MCF 10A (cell line): ENCODE data around the gene YEATS4. TPM values are rescaled to one million over a fixed set of nuclear protein-coding genes. Genes with fewer than 3 reads are reported as not detected.
A peak's percentile ranks its signal among the peaks of the same experiment; 100 is the strongest.
"Not testable (repeated sequence)": the region's sequence is repeated elsewhere in the genome, so short reads cannot be mapped to it uniquely, and the experiment has no call there.

Experiments
- Bru-seq: library from RNA; stranded (reverse); fragments of 400-500 nt; gene quantifications from one replicate; lab custom pipeline; 2021; lab: Mats Ljungman, UMichigan
- BruChase-seq, 2 experiments: library from RNA; stranded (reverse); fragments of 400-500 nt; gene quantifications; one replicate each; lab custom pipeline; 2021; lab: Mats Ljungman, UMichigan
- BruUV-seq: library from RNA; stranded (reverse); fragments of 400-500 nt; replicated peaks from 2 replicates; lab custom pipeline; 2021; lab: Mats Ljungman, UMichigan
- CTCF ChIA-PET: fragments of 300-600 bp; sonication (Branson Sonifier 250); formaldehyde crosslinking; extraction: SDS; loops from one replicate; lab custom pipeline; 2021; ENCODE audit warnings: antibody characterized with exemption, inconsistent platforms; lab: Yijun Ruan, JAX
- POLR2A ChIA-PET: fragments of 300-600, 350-650 bp; sonication (Branson Sonifier 250); formaldehyde crosslinking; extraction: SDS; loops from one replicate; lab custom pipeline; 2020; ENCODE audit warnings: antibody characterized with exemption, inconsistent platforms; lab: Yijun Ruan, JAX
- DNase-seq: peaks from one replicate; pipeline ENCODE4 v3.0.0-alpha.2; 2018; ENCODE audit not compliant: unreplicated experiment
- H3K27ac Mint-ChIP-seq: one replicate; pipeline ENCODE4 v1.8.0; 2022; ENCODE audit warnings: mild to moderate bottlenecking, low read depth, mixed read lengths; ENCODE audit not compliant: unreplicated experiment
- H3K27me3 Mint-ChIP-seq: one replicate; pipeline ENCODE4 v1.8.0; 2022; ENCODE audit warnings: mixed read lengths; ENCODE audit not compliant: insufficient read depth, unreplicated experiment
- H3K36me3 Mint-ChIP-seq: one replicate; pipeline ENCODE4 v1.8.0; 2022; ENCODE audit warnings: mild to moderate bottlenecking, moderate library complexity, mixed read lengths; ENCODE audit not compliant: insufficient read depth, unreplicated experiment
- H3K4me1 Mint-ChIP-seq: one replicate; pipeline ENCODE4 v1.8.0; 2022; ENCODE audit warnings: mixed read lengths; ENCODE audit not compliant: insufficient read depth, unreplicated experiment
- H3K4me3 Mint-ChIP-seq: one replicate; pipeline ENCODE4 v1.8.0; 2022; ENCODE audit warnings: mild to moderate bottlenecking, moderate library complexity, mixed read lengths; ENCODE audit not compliant: unreplicated experiment
- H3K9me3 Mint-ChIP-seq: one replicate; pipeline ENCODE4 v1.8.0; 2022; ENCODE audit warnings: mixed read lengths; ENCODE audit not compliant: unreplicated experiment
- CTCF ChIP-seq: fragments of 200-600 bp; IDR thresholded peaks from one replicate; pipeline ENCODE4 v1.8.0; 2022; ENCODE audit warnings: antibody characterized with exemption, mild to moderate bottlenecking; ENCODE audit not compliant: unreplicated experiment
- intact Hi-C: fragments of 100-400 bp; cut with micrococcal nuclease; formaldehyde crosslinking; loops from 2 replicates; pipeline ENCODE4 v1.14.1; 2022
- long read RNA-seq: library from polyadenylated mRNA; stranded (forward); transcript quantifications from one replicate; pipeline ENCODE4 v2.0.0, GENCODE V29; 2022
- total RNA-seq: library from RNA; stranded (reverse); gene quantifications from 2 replicates; pipeline ENCODE4 v1.2.3, GENCODE V29; 2022

Gene YEATS4
- total RNA-seq (26.1 and 30.9 TPM in 2 replicates), Bru-seq, nascent RNA (percentile 76 among the genes with signal in this experiment), BruChase-seq, experiment 1, labeled RNA remaining after a 6-hour chase (percentile 72 among the genes with signal in this experiment), BruChase-seq, experiment 2, labeled RNA remaining after a 2-hour chase (percentile 71 among the genes with signal in this experiment)
- long read RNA-seq, transcript YEATS4-201 (7 exons, 1,434 nt): major isoform, 44 of 50 reads
- long read RNA-seq, transcript YEATS4-202 (5 exons, 1,100 nt): minor isoform, 5 of 50 reads
- long read RNA-seq, partial matches to known transcripts: 0 of 50 reads
- long read RNA-seq, other reads (novel, unspliced or antisense): 1 of 50 reads

GRCh38 chr12:69359531-69360347 is at the start of gene YEATS4:
YEATS4 (plus strand) TSS chr12:69359743; CDS start chr12:69359973, 230 bp downstream.
- no peak for TF ChIP-seq CTCF
- ChIA-PET POLR2A (interaction anchor here (0.7 kb wide), 2 partner anchors 198 to 223 kb away, joined by 3 read pairs; no protein-coding TSS in a partner anchor), CTCF (interaction anchor here (0.8 to 3.8 kb wide), 2 partner anchors 211 to 1372 kb away, joined by 4 to 37 read pairs; no protein-coding TSS in a partner anchor)
- Mint-ChIP-seq H3K36me3 (peaks cover 20% of the 10 kb centered on the region), H3K4me3 (peak within 1 kb of the TSS; percentile 83), H3K4me1 (peaks cover 15% of the 10 kb centered on the region), H3K27me3 (peaks cover 6% of the 10 kb centered on the region), H3K27ac (peak within 1 kb of the TSS; percentile 84), H3K9me3 (no peaks in the 10 kb centered on the region)
- DNase-seq: peak; percentile 95
- TSS peak; percentile 86 for BruUV-seq
- intact Hi-C loops: loop anchor here (5.0 to 10.0 kb wide), 2 partner anchors 275 to 1218 kb away; no protein-coding TSS in a partner anchor

GRCh38 chr12:69313209-69313608 is 46.3 kb upstream of the YEATS4 start:
- ChIA-PET CTCF (interaction anchor here (0.6 to 0.7 kb wide), 2 partner anchors 217 to 1481 kb away, joined by 3 to 4 read pairs; no protein-coding TSS in a partner anchor), POLR2A (no interaction called here)
- intact Hi-C loops: no loop called here

DNA sequence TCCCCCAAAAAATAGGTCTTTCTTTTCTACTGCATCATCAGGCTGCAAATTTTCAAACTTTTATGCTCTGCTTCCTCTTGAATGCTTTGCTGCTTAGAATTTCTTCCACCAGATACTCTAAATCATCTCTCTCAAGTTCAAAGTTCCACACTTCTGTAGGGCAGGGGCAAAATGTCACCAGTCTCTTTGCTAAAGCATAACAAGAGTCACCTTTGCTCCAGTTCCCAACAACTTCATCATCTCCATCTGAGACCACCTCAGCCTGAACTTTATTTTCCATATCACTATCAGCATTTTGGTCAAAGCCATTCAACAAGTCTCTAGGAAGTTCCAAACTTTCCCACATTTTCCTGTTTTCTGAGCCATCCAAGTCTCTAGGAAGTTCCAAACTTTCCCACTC is 42.8 kb upstream of the YEATS4 start:
- POLR2A ChIA-PET, CTCF ChIA-PET, H3K9me3 Mint-ChIP-seq, H3K4me1 Mint-ChIP-seq, H3K36me3 Mint-ChIP-seq, BruUV-seq, intact Hi-C loops, DNase-seq, H3K27ac Mint-ChIP-seq, H3K4me3 Mint-ChIP-seq: not testable (repeated sequence)
- peaks cover 26% of the 10 kb centered on the region for H3K27me3 Mint-ChIP-seq

More at GRCh38 chr12:69313209-69313608, 46.3 kb upstream of the YEATS4 start:
- Mint-ChIP-seq H3K9me3 (peaks cover 9% of the 10 kb centered on the region), H3K27ac (no peak overlapping the region), H3K36me3 (no peaks in the 10 kb centered on the region), H3K4me3 (no peak overlapping the region), H3K4me1 (no peaks in the 10 kb centered on the region), H3K27me3 (no peaks in the 10 kb centered on the region)
- DNase-seq: no peak
- TF ChIP-seq CTCF: no peak
- BruUV-seq: no TSS peak

GRCh38 chr12:69317233-69317632 is 42.3 kb upstream of the YEATS4 start:
- H3K36me3 Mint-ChIP-seq, POLR2A ChIA-PET, DNase-seq, H3K4me1 Mint-ChIP-seq, H3K9me3 Mint-ChIP-seq, H3K4me3 Mint-ChIP-seq, BruUV-seq, H3K27ac Mint-ChIP-seq, intact Hi-C loops: not testable (repeated sequence)
- CTCF ChIA-PET: interaction anchor here (0.6 to 1.1 kb wide), 2 partner anchors 163 to 570 kb away, joined by 3 read pairs; no protein-coding TSS in a partner anchor
- H3K27me3 Mint-ChIP-seq: peaks cover 26% of the 10 kb centered on the region
